Uterus (tissue), 4 donors: ENCODE results near the gene ZYG11A. TPM values are rescaled to one million over a fixed set of nuclear protein-coding genes. Genes with fewer than 3 reads are reported as not detected.

Experiments
- DNase-seq, 2 donors: peaks; one replicate each; pipeline ENCODE4 v3.0.0-alpha.2; 2019 to 2020
- H3K27ac ChIP-seq, 2 donors: fragments of 200-600 bp; sonication (generic); 1 replicate in 1 of 2; 2 replicates in 1 of 2; pipeline ENCODE4 v1.5.1; 2016 to 2018
- H3K27me3 ChIP-seq, 2 donors: fragments of 200-600 bp; sonication (generic); one replicate each; pipeline ENCODE4 v1.5.1; 2018 to 2019; ENCODE audit warnings: control low read depth in 1 of 2
- H3K36me3 ChIP-seq, 2 donors: fragments of 200-600 bp; sonication (generic); one replicate each; pipeline ENCODE4 v1.5.1; 2019; ENCODE audit warnings: control low read depth in 1 of 2
- H3K4me1 ChIP-seq, 2 donors: fragments of 200-600 bp; sonication (generic); one replicate each; pipeline ENCODE4 v1.5.1; 2018 to 2019; ENCODE audit warnings: control low read depth in 1 of 2
- H3K4me3 ChIP-seq, 2 donors: fragments of 200-600 bp; sonication (generic); 1 replicate in 1 of 2; 2 replicates in 1 of 2; pipeline ENCODE4 v1.5.1; 2018 to 2019; ENCODE audit warnings: mild to moderate bottlenecking in 1 of 2
- H3K9me3 ChIP-seq, 2 donors: fragments of 200-600 bp; sonication (generic); one replicate each; pipeline ENCODE4 v1.5.1; 2019; ENCODE audit warnings: control low read depth in 1 of 2
- CTCF ChIP-seq, 4 experiments: fragments of 200-600 bp in 2 of 4; fragments of 450-650 bp in 2 of 4; sonication (generic) in 2 of 4; IDR thresholded peaks; one replicate each; pipeline ENCODE4 v1.5.1; 2016 to 2019; ENCODE audit warnings: antibody characterized with exemption in 4 of 4, mild to moderate bottlenecking in 2 of 4, moderate library complexity in 1 of 4
- POLR2A ChIP-seq, 2 donors: fragments of 450-650 bp; IDR thresholded peaks; one replicate each; pipeline ENCODE4 v1.6.1; 2016; ENCODE audit warnings: antibody characterized with exemption in 2 of 2, mild to moderate bottlenecking in 1 of 2, moderate library complexity in 1 of 2
- intact Hi-C: fragments of 100-400 bp; cut with DNase I; formaldehyde crosslinking; loops from one replicate; pipeline ENCODE4 v1.15.1; 2023; ENCODE audit warnings: low total_unique reads
- total RNA-seq, 4 donors: library from RNA; depleted of rRNA in 3 of 4; stranded (reverse); fragments of >200 nt in 3 of 4; gene quantifications; one replicate each; pipeline versions ENCODE4 v1.1.0 to v1.2.4, GENCODE V29; 2014 to 2023
- donor health status: DM: yes; HTN: yes; CAD: no.

Gene ZYG11A
- total RNA-seq, 4 donors from 2014 or later: 0.12 to 0.35 TPM; not detected in 2

- no peaks in the 10 kb centered on the region for H3K27me3 ChIP-seq
- H3K4me3 ChIP-seq: no peak overlapping the region
- H3K27ac ChIP-seq: no peak overlapping the region
- no peaks in the 10 kb centered on the region for H3K4me1 ChIP-seq
- H3K9me3 ChIP-seq: no peaks in the 10 kb centered on the region
- no peak for DNase-seq
- intact Hi-C loops: no loop called here
- TF ChIP-seq POLR2A (IDR thresholded peaks at IDR 0.05) (no peak), CTCF (IDR thresholded peaks at IDR 0.05) (no peak)
- H3K36me3 ChIP-seq: no peaks in the 10 kb centered on the region
Observed at GRCh38 chr1:52877554-52877953, 35.0 kb downstream of the ZYG11A start.

GRCh38 chr1:52880206-52880605 lies 37.6 kb downstream of the ZYG11A start:
- no peaks in the 10 kb centered on the region for H3K27me3 ChIP-seq
- TF ChIP-seq CTCF (IDR thresholded peaks at IDR 0.05) (no peak), POLR2A (IDR thresholded peaks at IDR 0.05) (no peak)
- intact Hi-C loops: no loop called here
- H3K4me3 ChIP-seq: no peak overlapping the region
- no peak for DNase-seq
- no peaks in the 10 kb centered on the region for H3K9me3 ChIP-seq
- no peaks in the 10 kb centered on the region for H3K4me1 ChIP-seq
- no peak overlapping the region for H3K27ac ChIP-seq
- no peaks in the 10 kb centered on the region for H3K36me3 ChIP-seq

- no peak overlapping the region for H3K27ac ChIP-seq
- no peaks in the 10 kb centered on the region for H3K4me1 ChIP-seq
- H3K36me3 ChIP-seq: no peaks in the 10 kb centered on the region
- H3K4me3 ChIP-seq: no peak overlapping the region
- no peaks in the 10 kb centered on the region for H3K27me3 ChIP-seq
- DNase-seq: no peak
- no peaks in the 10 kb centered on the region for H3K9me3 ChIP-seq
- intact Hi-C loops: no loop called here
- TF ChIP-seq POLR2A (IDR thresholded peaks at IDR 0.05) (no peak), CTCF (IDR thresholded peaks at IDR 0.05) (no peak)
Observed at GRCh38 chr1:52887483-52887882, 44.9 kb downstream of the ZYG11A start.

- Histone ChIP-seq H3K9me3 (no peaks in the 10 kb centered on the region), H3K36me3 (no peaks in the 10 kb centered on the region), H3K4me1 (no peaks in the 10 kb centered on the region), H3K27ac (no peak overlapping the region), H3K4me3 (no peak overlapping the region), H3K27me3 (no peaks in the 10 kb centered on the region)
- intact Hi-C loops: no loop called here
- DNase-seq: no peak
- TF ChIP-seq POLR2A (IDR thresholded peaks at IDR 0.05) (no peak), CTCF (IDR thresholded peaks at IDR 0.05) (no peak)
Observed at GRCh38 chr1:52892424-52893215, 50.1 kb downstream of the ZYG11A start.

GRCh38 chr1:52899445-52899894 lies 56.9 kb downstream of the ZYG11A start:
- Histone ChIP-seq H3K4me3 (no peak overlapping the region), H3K9me3 (no peaks in the 10 kb centered on the region), H3K4me1 (no peaks in the 10 kb centered on the region), H3K36me3 (no peaks in the 10 kb centered on the region), H3K27me3 (no peaks in the 10 kb centered on the region), H3K27ac (no peak overlapping the region)
- intact Hi-C loops: no loop called here
- no peak for DNase-seq
- no peak for TF ChIP-seq POLR2A (IDR thresholded peaks at IDR 0.05)
- TF ChIP-seq CTCF (IDR thresholded peaks at IDR 0.05): no peak
